Activated T-cell treated with anti-CD3 and anti-CD28 coated beads for 1 hour (primary cell): ENCODE results near the gene WDFY3.

ENCODE experiments used
- DNase-seq: peaks from one replicate; pipeline ENCODE4 v3.0.0-alpha.2; 2020; ENCODE audit warnings: low read depth

WDFY3 gene

GRCh38 chr4:84912741-84913140 lies 53.7 kb downstream of the WDFY3 start:
- DNase-seq: no peak

- DNase-seq: no peak
Measured at GRCh38 chr4:84908876-84909275, 57.6 kb downstream of the WDFY3 start.

GRCh38 chr4:84907145-84907544 lies 59.3 kb downstream of the WDFY3 start:
- no peak for DNase-seq

GRCh38 chr4:84905646-84906045 lies 60.8 kb downstream of the WDFY3 start:
- no peak for DNase-seq

GRCh38 chr4:84901740-84902281 lies 64.7 kb downstream of the WDFY3 start:
- DNase-seq: no peak

- DNase-seq: no peak
Measured at GRCh38 chr4:84901173-84901572, 65.3 kb downstream of the WDFY3 start.

- DNase-seq: no peak
Measured at GRCh38 chr4:84899616-84900015, 66.9 kb downstream of the WDFY3 start.

- no peak for DNase-seq
Measured at GRCh38 chr4:84897516-84897915, 69.0 kb downstream of the WDFY3 start.

- DNase-seq: no peak
Measured at GRCh38 chr4:84895283-84895682, 71.2 kb downstream of the WDFY3 start.

- DNase-seq: no peak
Measured at GRCh38 chr4:84894621-84895020, 71.9 kb downstream of the WDFY3 start.

GRCh38 chr4:84892950-84893349 lies 73.5 kb downstream of the WDFY3 start:
- DNase-seq: no peak

- no peak for DNase-seq
Measured at GRCh38 chr4:84887824-84888223, 78.7 kb downstream of the WDFY3 start.

- no peak for DNase-seq
Measured at GRCh38 chr4:84879651-84880200, 86.8 kb downstream of the WDFY3 start.

GRCh38 chr4:84878546-84878945 lies 87.9 kb downstream of the WDFY3 start:
- DNase-seq: no peak

GRCh38 chr4:84878090-84878489 lies 88.4 kb downstream of the WDFY3 start:
- DNase-seq: no peak

GRCh38 chr4:84877051-84877833 lies 89.2 kb downstream of the WDFY3 start:
- DNase-seq: no peak

- DNase-seq: no peak
Measured at GRCh38 chr4:84875636-84876371, 90.7 kb downstream of the WDFY3 start.

- no peak for DNase-seq
Measured at GRCh38 chr4:84874619-84875018, 91.9 kb downstream of the WDFY3 start.

GRCh38 chr4:84870398-84871163 lies 95.9 kb downstream of the WDFY3 start:
- DNase-seq: no peak

- no peak for DNase-seq
Measured at GRCh38 chr4:84866295-84866694, 100.2 kb downstream of the WDFY3 start.

- DNase-seq: no peak
Measured at GRCh38 chr4:84865600-84865999, 100.9 kb downstream of the WDFY3 start.

- no peak for DNase-seq
Measured at GRCh38 chr4:84862064-84862463, 104.4 kb downstream of the WDFY3 start.
